Measurements from ENCODE around the gene COPG2.

- TF ChIP-seq CTCF (IDR thresholded peaks at IDR 0.05) = no peak
- TF ChIP-seq MAX (CRISPR knock-in tag; IDR thresholded peaks at IDR 0.05) = no peak
- no peak for TF ChIP-seq ATF3 (CRISPR knock-in tag; conservative IDR thresholded peaks at IDR 0.05)
Measured at GRCh38 chr7:130500463-130500862, 168.1 kb downstream of the COPG2 start.
